Measurements from ENCODE around the gene PCK1. TPM values are rescaled to one million over a fixed set of nuclear protein-coding genes. Genes with fewer than 3 reads are reported as not detected.

PCK1 gene
- total and polyA plus RNA-seq, 4 donors, result 8.9 to 532 (median 314) TPM

- no peaks in the 10 kb centered on the region for H3K36me3 ChIP-seq (ENCODE audit: control insufficient read depth in 4 of 4, insufficient read depth in 3 of 4, low read depth in 1 of 4, low read length in 3 of 4)
- H3K9me3 ChIP-seq (ENCODE audit: control insufficient read depth in 4 of 4, low read length in 3 of 4), result no peaks in the 10 kb centered on the region
- no peaks in the 10 kb centered on the region for H3K27me3 ChIP-seq (ENCODE audit: control insufficient read depth in 4 of 4, insufficient read depth in 4 of 4, low read length in 3 of 4)
- TF ChIP-seq, protein P1, sequence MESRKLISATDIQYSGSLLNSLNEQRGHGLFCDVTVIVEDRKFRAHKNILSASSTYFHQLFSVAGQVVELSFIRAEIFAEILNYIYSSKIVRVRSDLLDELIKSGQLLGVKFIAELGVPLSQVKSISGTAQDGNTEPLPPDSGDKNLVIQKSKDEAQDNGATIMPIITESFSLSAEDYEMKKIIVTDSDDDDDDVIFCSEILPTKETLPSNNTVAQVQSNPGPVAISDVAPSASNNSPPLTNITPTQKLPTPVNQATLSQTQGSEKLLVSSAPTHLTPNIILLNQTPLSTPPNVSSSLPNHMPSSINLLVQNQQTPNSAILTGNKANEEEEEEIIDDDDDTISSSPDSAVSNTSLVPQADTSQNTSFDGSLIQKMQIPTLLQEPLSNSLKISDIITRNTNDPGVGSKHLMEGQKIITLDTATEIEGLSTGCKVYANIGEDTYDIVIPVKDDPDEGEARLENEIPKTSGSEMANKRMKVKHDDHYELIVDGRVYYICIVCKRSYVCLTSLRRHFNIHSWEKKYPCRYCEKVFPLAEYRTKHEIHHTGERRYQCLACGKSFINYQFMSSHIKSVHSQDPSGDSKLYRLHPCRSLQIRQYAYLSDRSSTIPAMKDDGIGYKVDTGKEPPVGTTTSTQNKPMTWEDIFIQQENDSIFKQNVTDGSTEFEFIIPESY (IDR thresholded peaks at IDR 0.05), result no peak
- TF ChIP-seq FOXA1 (IDR thresholded peaks at IDR 0.05) (no peak), FOXA2 (IDR thresholded peaks at IDR 0.05) (no peak), SP1 (IDR thresholded peaks at IDR 0.05) (no peak), RXRA (IDR thresholded peaks at IDR 0.05) (no peak), YY1 (IDR thresholded peaks at IDR 0.05) (no peak), EGR1 (IDR thresholded peaks at IDR 0.05; ENCODE audit: low read depth in 2 of 2) (no peak), HNF4A (conservative IDR thresholded peaks at IDR 0.05) (no peak), TAF1 (conservative IDR thresholded peaks at IDR 0.05) (no peak), MAX (IDR thresholded peaks at IDR 0.05) (no peak)
- H3K4me1 ChIP-seq (ENCODE audit: control insufficient read depth in 4 of 4, insufficient read depth in 4 of 4, low read length in 3 of 4), result peaks cover 8 to 25% (median 18%) of the 10 kb centered on the region in 4 donors
- no peak within 1 kb of the TSS for H3K27ac ChIP-seq (ENCODE audit: low read depth in 1 of 2, low read length in 2 of 2)
- H3K4me3 ChIP-seq (ENCODE audit: low read depth in 1 of 3, low read length in 3 of 3), result no peak within 1 kb of the TSS
- no peak within 1 kb of the TSS for H3K9ac ChIP-seq (ENCODE audit: low read depth in 1 of 2, low read length in 2 of 2)
- no peak for DNase-seq (ENCODE audit: low spot score)
- 94% methylated on average over 43 of the region's 43 CpGs for WGBS
Measured at GRCh38 chr20:57524511-57525176, 36.3 kb upstream of the PCK1 start, which contains the start of gene CTCFL. CTCFL (minus strand) TSS chr20:57525140; CDS start chr20:57524205, 935 bp downstream.

GRCh38 chr20:57525328-57526086, 35.4 kb upstream of the PCK1 start:
- WGBS, result 86% methylated on average over 10 of the region's 10 CpGs
- Histone ChIP-seq H3K36me3 (ENCODE audit: control insufficient read depth in 4 of 4, insufficient read depth in 3 of 4, low read depth in 1 of 4, low read length in 3 of 4) (no peaks in the 10 kb centered on the region), H3K4me3 (ENCODE audit: low read depth in 1 of 3, low read length in 3 of 3) (no peak overlapping the region), H3K27me3 (ENCODE audit: control insufficient read depth in 4 of 4, insufficient read depth in 4 of 4, low read length in 3 of 4) (no peaks in the 10 kb centered on the region), H3K27ac (ENCODE audit: low read depth in 1 of 2, low read length in 2 of 2) (no peak overlapping the region), H3K4me1 (ENCODE audit: control insufficient read depth in 4 of 4, insufficient read depth in 4 of 4, low read length in 3 of 4) (peaks cover 8 to 29% (median 18%) of the 10 kb centered on the region in 4 donors), H3K9me3 (ENCODE audit: control insufficient read depth in 4 of 4, low read length in 3 of 4) (no peaks in the 10 kb centered on the region), H3K9ac (ENCODE audit: low read depth in 1 of 2, low read length in 2 of 2) (no peak overlapping the region)
- TF ChIP-seq, protein P2, sequence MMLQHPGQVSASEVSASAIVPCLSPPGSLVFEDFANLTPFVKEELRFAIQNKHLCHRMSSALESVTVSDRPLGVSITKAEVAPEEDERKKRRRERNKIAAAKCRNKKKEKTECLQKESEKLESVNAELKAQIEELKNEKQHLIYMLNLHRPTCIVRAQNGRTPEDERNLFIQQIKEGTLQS (IDR thresholded peaks at IDR 0.05), result no peak
- TF ChIP-seq GABPA (IDR thresholded peaks at IDR 0.05 in 1 of 2, conservative IDR thresholded peaks at IDR 0.05 in 1 of 2) (no peak), SP1 (IDR thresholded peaks at IDR 0.05) (no peak), HNF4A (conservative IDR thresholded peaks at IDR 0.05) (no peak), NR2F2 (IDR thresholded peaks at IDR 0.05) (no peak), JUND (IDR thresholded peaks at IDR 0.05) (no peak), FOXA2 (IDR thresholded peaks at IDR 0.05) (no peak), RAD21 (IDR thresholded peaks at IDR 0.05) (no peak), MAX (IDR thresholded peaks at IDR 0.05) (no peak), EGR1 (IDR thresholded peaks at IDR 0.05; ENCODE audit: low read depth in 2 of 2) (no peak), HNF4G (IDR thresholded peaks at IDR 0.05) (no peak), FOXA1 (IDR thresholded peaks at IDR 0.05) (no peak)
- TF ChIP-seq, protein P3, sequence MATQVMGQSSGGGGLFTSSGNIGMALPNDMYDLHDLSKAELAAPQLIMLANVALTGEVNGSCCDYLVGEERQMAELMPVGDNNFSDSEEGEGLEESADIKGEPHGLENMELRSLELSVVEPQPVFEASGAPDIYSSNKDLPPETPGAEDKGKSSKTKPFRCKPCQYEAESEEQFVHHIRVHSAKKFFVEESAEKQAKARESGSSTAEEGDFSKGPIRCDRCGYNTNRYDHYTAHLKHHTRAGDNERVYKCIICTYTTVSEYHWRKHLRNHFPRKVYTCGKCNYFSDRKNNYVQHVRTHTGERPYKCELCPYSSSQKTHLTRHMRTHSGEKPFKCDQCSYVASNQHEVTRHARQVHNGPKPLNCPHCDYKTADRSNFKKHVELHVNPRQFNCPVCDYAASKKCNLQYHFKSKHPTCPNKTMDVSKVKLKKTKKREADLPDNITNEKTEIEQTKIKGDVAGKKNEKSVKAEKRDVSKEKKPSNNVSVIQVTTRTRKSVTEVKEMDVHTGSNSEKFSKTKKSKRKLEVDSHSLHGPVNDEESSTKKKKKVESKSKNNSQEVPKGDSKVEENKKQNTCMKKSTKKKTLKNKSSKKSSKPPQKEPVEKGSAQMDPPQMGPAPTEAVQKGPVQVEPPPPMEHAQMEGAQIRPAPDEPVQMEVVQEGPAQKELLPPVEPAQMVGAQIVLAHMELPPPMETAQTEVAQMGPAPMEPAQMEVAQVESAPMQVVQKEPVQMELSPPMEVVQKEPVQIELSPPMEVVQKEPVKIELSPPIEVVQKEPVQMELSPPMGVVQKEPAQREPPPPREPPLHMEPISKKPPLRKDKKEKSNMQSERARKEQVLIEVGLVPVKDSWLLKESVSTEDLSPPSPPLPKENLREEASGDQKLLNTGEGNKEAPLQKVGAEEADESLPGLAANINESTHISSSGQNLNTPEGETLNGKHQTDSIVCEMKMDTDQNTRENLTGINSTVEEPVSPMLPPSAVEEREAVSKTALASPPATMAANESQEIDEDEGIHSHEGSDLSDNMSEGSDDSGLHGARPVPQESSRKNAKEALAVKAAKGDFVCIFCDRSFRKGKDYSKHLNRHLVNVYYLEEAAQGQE (IDR thresholded peaks at IDR 0.05), result no peak
- TF ChIP-seq, protein P4, sequence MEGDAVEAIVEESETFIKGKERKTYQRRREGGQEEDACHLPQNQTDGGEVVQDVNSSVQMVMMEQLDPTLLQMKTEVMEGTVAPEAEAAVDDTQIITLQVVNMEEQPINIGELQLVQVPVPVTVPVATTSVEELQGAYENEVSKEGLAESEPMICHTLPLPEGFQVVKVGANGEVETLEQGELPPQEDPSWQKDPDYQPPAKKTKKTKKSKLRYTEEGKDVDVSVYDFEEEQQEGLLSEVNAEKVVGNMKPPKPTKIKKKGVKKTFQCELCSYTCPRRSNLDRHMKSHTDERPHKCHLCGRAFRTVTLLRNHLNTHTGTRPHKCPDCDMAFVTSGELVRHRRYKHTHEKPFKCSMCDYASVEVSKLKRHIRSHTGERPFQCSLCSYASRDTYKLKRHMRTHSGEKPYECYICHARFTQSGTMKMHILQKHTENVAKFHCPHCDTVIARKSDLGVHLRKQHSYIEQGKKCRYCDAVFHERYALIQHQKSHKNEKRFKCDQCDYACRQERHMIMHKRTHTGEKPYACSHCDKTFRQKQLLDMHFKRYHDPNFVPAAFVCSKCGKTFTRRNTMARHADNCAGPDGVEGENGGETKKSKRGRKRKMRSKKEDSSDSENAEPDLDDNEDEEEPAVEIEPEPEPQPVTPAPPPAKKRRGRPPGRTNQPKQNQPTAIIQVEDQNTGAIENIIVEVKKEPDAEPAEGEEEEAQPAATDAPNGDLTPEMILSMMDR (IDR thresholded peaks at IDR 0.05; ENCODE audit: low read depth, low read length, missing input control), result no peak
- DNase-seq (ENCODE audit: low spot score), result no peak
